DND-41 (cell line): Measurements from ENCODE around the gene NRL.

Experiments
- ATAC-seq: fragments of 200-7000 bp; cut with Tn5 transposase; 3 replicates; pipeline ENCODE4 v1.9.1; 2021; ENCODE audit warnings: low read depth; ENCODE audit not compliant: insufficient read depth
- DNase-seq: peaks from one replicate; pipeline ENCODE4 v3.0.0-alpha.2; 2020
- H2AFZ ChIP-seq: 2 replicates; pipeline ENCODE4 v1.6.0; 2012; ENCODE audit warnings: low read depth, low read length
- H3K27ac ChIP-seq: 2 replicates; pipeline ENCODE4 v1.5.1; 2012; ENCODE audit warnings: low read length, inconsistent platforms
- H3K27me3 ChIP-seq: fragments of 200-600 bp; sonication (generic); 2 replicates; pipeline ENCODE4 v1.6.0; 2012; ENCODE audit warnings: low read length, mild to moderate bottlenecking, inconsistent platforms; ENCODE audit not compliant: insufficient read depth, poor library complexity
- H3K36me3 ChIP-seq: 2 replicates; pipeline ENCODE4 v1.5.1; 2012; ENCODE audit warnings: low read length, inconsistent platforms; ENCODE audit not compliant: insufficient read depth
- H3K4me1 ChIP-seq: 2 replicates; pipeline ENCODE4 v1.5.1; 2012; ENCODE audit warnings: mild to moderate bottlenecking, low read length; ENCODE audit not compliant: insufficient read depth
- H3K4me2 ChIP-seq: 2 replicates; pipeline ENCODE4 v1.6.0; 2012; ENCODE audit warnings: mild to moderate bottlenecking, moderate library complexity, low read length, inconsistent platforms; ENCODE audit not compliant: insufficient read depth
- H3K4me3 ChIP-seq, 2 experiments: fragments of 200-600 bp in 1 of 2; shearing (Covaris generic) in 1 of 2; 2 replicates each; pipeline ENCODE4 v1.5.1; 2012 to 2016; ENCODE audit warnings: inconsistent platforms in 2 of 2, low read length in 2 of 2, mild to moderate bottlenecking in 2 of 2, low read depth in 1 of 2, moderate library complexity in 1 of 2
- H3K79me2 ChIP-seq: 2 replicates; pipeline ENCODE4 v1.6.0; 2012; ENCODE audit warnings: low read length, inconsistent platforms; ENCODE audit not compliant: insufficient read depth
- H3K9ac ChIP-seq: 2 replicates; pipeline ENCODE4 v1.6.0; 2012; ENCODE audit warnings: low read depth, mild to moderate bottlenecking, inconsistent platforms, low read length, moderate library complexity
- H3K9me3 ChIP-seq: 2 replicates; pipeline ENCODE4 v1.5.1; 2012; ENCODE audit warnings: low read length, moderate library complexity, mild to moderate bottlenecking, inconsistent platforms; ENCODE audit not compliant: insufficient read depth, severe bottlenecking
- H4K20me1 ChIP-seq: 2 replicates; pipeline ENCODE4 v1.6.0; 2012; ENCODE audit warnings: low read length; ENCODE audit not compliant: insufficient read depth
- EZH2 ChIP-seq: IDR thresholded peaks from 3 replicates; pipeline ENCODE4 v1.6.1; 2012; ENCODE audit warnings: borderline replicate concordance, low read depth, mild to moderate bottlenecking, moderate library complexity, low read length, inconsistent platforms; ENCODE audit not compliant: severe bottlenecking
- TF ChIP-seq, protein P1 (sequence below): IDR thresholded peaks from 2 replicates; pipeline ENCODE4 v1.5.1; 2012; ENCODE audit warnings: borderline replicate concordance, low read length, moderate library complexity, mild to moderate bottlenecking; ENCODE audit not compliant: poor library complexity, severe bottlenecking; ENCODE audit errors: extremely low read depth

Gene NRL

GRCh38 chr14:24147761-24148428 is 33.1 kb upstream of the NRL start:
- H3K36me3 ChIP-seq: peaks cover 72% of the 10 kb centered on the region
- TF ChIP-seq EZH2: no peak
- TF ChIP-seq, protein P1, sequence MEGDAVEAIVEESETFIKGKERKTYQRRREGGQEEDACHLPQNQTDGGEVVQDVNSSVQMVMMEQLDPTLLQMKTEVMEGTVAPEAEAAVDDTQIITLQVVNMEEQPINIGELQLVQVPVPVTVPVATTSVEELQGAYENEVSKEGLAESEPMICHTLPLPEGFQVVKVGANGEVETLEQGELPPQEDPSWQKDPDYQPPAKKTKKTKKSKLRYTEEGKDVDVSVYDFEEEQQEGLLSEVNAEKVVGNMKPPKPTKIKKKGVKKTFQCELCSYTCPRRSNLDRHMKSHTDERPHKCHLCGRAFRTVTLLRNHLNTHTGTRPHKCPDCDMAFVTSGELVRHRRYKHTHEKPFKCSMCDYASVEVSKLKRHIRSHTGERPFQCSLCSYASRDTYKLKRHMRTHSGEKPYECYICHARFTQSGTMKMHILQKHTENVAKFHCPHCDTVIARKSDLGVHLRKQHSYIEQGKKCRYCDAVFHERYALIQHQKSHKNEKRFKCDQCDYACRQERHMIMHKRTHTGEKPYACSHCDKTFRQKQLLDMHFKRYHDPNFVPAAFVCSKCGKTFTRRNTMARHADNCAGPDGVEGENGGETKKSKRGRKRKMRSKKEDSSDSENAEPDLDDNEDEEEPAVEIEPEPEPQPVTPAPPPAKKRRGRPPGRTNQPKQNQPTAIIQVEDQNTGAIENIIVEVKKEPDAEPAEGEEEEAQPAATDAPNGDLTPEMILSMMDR: no peak
- H3K4me2 ChIP-seq: peak overlapping the region; percentile 93
- DNase-seq (peak; percentile 26), ATAC-seq (no peak)
- peak overlapping the region; percentile 76 for H3K27ac ChIP-seq
- peak overlapping the region; percentile 75 for H2AFZ ChIP-seq
- H3K4me1 ChIP-seq: peaks cover 55% of the 10 kb centered on the region
- H3K4me3 ChIP-seq: peak overlapping the region; percentile 67 to 76
- no peaks in the 10 kb centered on the region for H3K27me3 ChIP-seq
- peaks cover 28% of the 10 kb centered on the region for H4K20me1 ChIP-seq
- H3K9ac ChIP-seq: peak overlapping the region; percentile 81
- H3K9me3 ChIP-seq: no peaks in the 10 kb centered on the region
- peaks cover 54% of the 10 kb centered on the region for H3K79me2 ChIP-seq

- Histone ChIP-seq H3K4me1 (peaks cover 62% of the 10 kb centered on the region), H3K9ac (peak within 1 kb of the TSS; percentile 81), H3K9me3 (no peaks in the 10 kb centered on the region), H3K36me3 (peaks cover 70% of the 10 kb centered on the region), H3K27me3 (no peaks in the 10 kb centered on the region), H3K4me3 (peak within 1 kb of the TSS; percentile 67 to 76), H4K20me1 (peaks cover 28% of the 10 kb centered on the region), H2AFZ (peak within 1 kb of the TSS; percentile 81), H3K4me2 (peak within 1 kb of the TSS; percentile 93), H3K79me2 (peaks cover 54% of the 10 kb centered on the region), H3K27ac (peak within 1 kb of the TSS; percentile 92)
- TF ChIP-seq, protein P1: no peak
- TF ChIP-seq EZH2: no peak
- DNase-seq (peak; percentile 99), ATAC-seq (peak; percentile 85)
Observed at GRCh38 chr14:24146978-24147760, 32.4 kb upstream of the NRL start, which contains the start of gene RNF31. Gene RNF31, plus strand, starts transcription at chr14:24147498. Its CDS starts 201 bp downstream, at chr14:24147699.

- TF ChIP-seq EZH2: no peak
- TF ChIP-seq, protein P1: no peak
- DNase-seq (peak; percentile 97), ATAC-seq (peak; percentile 73)
- H4K20me1 ChIP-seq: peaks cover 28% of the 10 kb centered on the region
- no peaks in the 10 kb centered on the region for H3K27me3 ChIP-seq
- peak within 1 kb of the TSS; percentile 93 for H3K4me2 ChIP-seq
- peak within 1 kb of the TSS; percentile 81 for H2AFZ ChIP-seq
- H3K9me3 ChIP-seq: no peaks in the 10 kb centered on the region
- H3K79me2 ChIP-seq: peaks cover 54% of the 10 kb centered on the region
- H3K36me3 ChIP-seq: peaks cover 63% of the 10 kb centered on the region
- peak within 1 kb of the TSS; percentile 92 for H3K27ac ChIP-seq
- H3K4me3 ChIP-seq: peak within 1 kb of the TSS; percentile 67 to 76
- peak within 1 kb of the TSS; percentile 81 for H3K9ac ChIP-seq
- H3K4me1 ChIP-seq: peaks cover 67% of the 10 kb centered on the region
Observed at GRCh38 chr14:24146453-24146977, 31.8 kb upstream of the NRL start, which contains the start of gene PSME2. Gene PSME2, minus strand, starts transcription at chr14:24146610. Its CDS starts 29 bp downstream, at chr14:24146581.
